Keratinocyte (primary cell): ENCODE data around the gene NRDE2. TPM values are rescaled to one million over a fixed set of nuclear protein-coding genes. Genes with fewer than 3 reads are reported as not detected.

Experiments
- DNase-seq: peaks from one replicate; pipeline ENCODE4 v3.0.0-alpha.2; 2011; ENCODE audit warnings: low read depth, missing footprints, low spot score
- FAIRE-seq: peaks from 2 replicates; lab custom pipeline; 2011; peaks lifted over from hg19 to GRCh38; lab: Jason Lieb, UNC
- H2AFZ ChIP-seq: 2 replicates; pipeline ENCODE4 v1.6.0; 2012; ENCODE audit warnings: low read length, control low read depth, inconsistent platforms; ENCODE audit not compliant: control insufficient read depth
- H3K27ac ChIP-seq: 2 replicates; pipeline ENCODE4 v1.5.1; 2011; ENCODE audit warnings: low read length; ENCODE audit not compliant: control insufficient read depth, insufficient read depth
- H3K27me3 ChIP-seq: 3 replicates; pipeline ENCODE4 v1.6.0; 2011; ENCODE audit warnings: low read length; ENCODE audit not compliant: control insufficient read depth, insufficient read depth; ENCODE audit errors: extremely low read depth
- H3K36me3 ChIP-seq, 2 experiments: 2 replicates in 1 of 2; 3 replicates in 1 of 2; pipeline ENCODE4 v1.5.1; 2011; ENCODE audit warnings: low read length in 2 of 2, mild to moderate bottlenecking in 1 of 2; ENCODE audit not compliant: control insufficient read depth in 2 of 2, insufficient read depth in 2 of 2; ENCODE audit errors: extremely low read depth in 1 of 2
- H3K4me1 ChIP-seq: 3 replicates; pipeline ENCODE4 v1.5.1; 2011; ENCODE audit warnings: low read length; ENCODE audit not compliant: control insufficient read depth, insufficient read depth; ENCODE audit errors: extremely low read depth
- H3K4me2 ChIP-seq: 3 replicates; pipeline ENCODE4 v1.6.0; 2011; ENCODE audit warnings: low read depth, low read length; ENCODE audit not compliant: control insufficient read depth, insufficient read depth; ENCODE audit errors: extremely low read depth
- H3K4me3 ChIP-seq, 3 experiments: fragments of 200-600 bp in 1 of 3; sonication (generic) in 1 of 3; 2 replicates in 2 of 3; 3 replicates in 1 of 3; pipeline ENCODE4 v1.5.1; 2011 to 2016; ENCODE audit warnings: low read length in 3 of 3, mild to moderate bottlenecking in 3 of 3, control low read depth in 2 of 3, inconsistent platforms in 1 of 3, low read depth in 1 of 3, mixed read lengths in 1 of 3, mixed run types in 1 of 3, moderate library complexity in 1 of 3; ENCODE audit not compliant: control insufficient read depth in 2 of 3, insufficient read depth in 2 of 3; ENCODE audit errors: extremely low read depth in 1 of 3
- H3K79me2 ChIP-seq: 2 replicates; pipeline ENCODE4 v1.6.0; 2012; ENCODE audit warnings: low read length; ENCODE audit not compliant: control insufficient read depth, insufficient read depth
- H3K9ac ChIP-seq: 3 replicates; pipeline ENCODE4 v1.6.0; 2011; ENCODE audit warnings: low read length; ENCODE audit not compliant: control insufficient read depth, insufficient read depth; ENCODE audit errors: extremely low read depth
- H3K9me1 ChIP-seq: 3 replicates; pipeline ENCODE4 v1.6.0; 2011; ENCODE audit warnings: low read length; ENCODE audit not compliant: control insufficient read depth, insufficient read depth; ENCODE audit errors: extremely low read depth
- H3K9me3 ChIP-seq: 2 replicates; pipeline ENCODE4 v1.5.1; 2012; ENCODE audit warnings: low read depth, low read length; ENCODE audit not compliant: control insufficient read depth
- H4K20me1 ChIP-seq: 3 replicates; pipeline ENCODE4 v1.6.0; 2011; ENCODE audit warnings: low read length; ENCODE audit not compliant: control insufficient read depth, insufficient read depth; ENCODE audit errors: extremely low read depth
- CTCF ChIP-seq, 3 experiments: IDR thresholded peaks in 1 of 3; conservative IDR thresholded peaks in 1 of 3; optimal IDR thresholded peaks in 1 of 3; 2 replicates in 2 of 3; 3 replicates in 1 of 3; pipeline versions ENCODE3 to v1.5.1; 2011; ENCODE audit warnings: low read length in 3 of 3, mild to moderate bottlenecking in 3 of 3, moderate library complexity in 2 of 3, control low read depth in 1 of 3, inconsistent platforms in 1 of 3; ENCODE audit not compliant: insufficient read depth in 2 of 3; ENCODE audit errors: extremely low read depth in 1 of 3
- EZH2 ChIP-seq: IDR thresholded peaks from one replicate; pipeline ENCODE4 v1.6.1; 2012; ENCODE audit warnings: inconsistent platforms, mild to moderate bottlenecking, low read length, moderate library complexity
- dilution Hi-C: fragments of 300-500 bp; cut with MboI; formaldehyde crosslinking; loops from one replicate; pipeline ENCODE4 v1.7.0; 2020; ENCODE audit warnings: low sequenced_read_pairs; ENCODE audit not compliant: extremely low pct_ligation_motif_present
- polyA plus RNA-seq, 5 experiments: library from polyadenylated mRNA; depleted of rRNA in 3 of 5; stranded (reverse) in 3 of 5; stranded (forward) in 1 of 5; unstranded in 1 of 5; fragments of >200 nt; gene quantifications; 1 replicate in 1 of 5; 2 replicates in 3 of 5; 3 replicates in 1 of 5; pipeline versions ENCODE4 v1.2.1 to v1.2.3, GENCODE V29; 2011 to 2012; ENCODE audit warnings: missing spikeins in 2 of 5, low read depth in 1 of 5, low replicate concordance in 1 of 5

Gene NRDE2
- polyA plus RNA-seq, 1 donor (not counting 4 experiments of a cell fraction or from before 2014, with no cell fraction given) = 9.2 TPM

- Histone ChIP-seq H3K9me1 (no peaks in the 10 kb centered on the region), H3K4me2 (no peak overlapping the region), H3K4me3 (no peak overlapping the region), H3K79me2 (no peaks in the 10 kb centered on the region), H3K27ac (no peak overlapping the region), H3K9ac (no peak overlapping the region), H3K27me3 (no peaks in the 10 kb centered on the region), H4K20me1 (no peaks in the 10 kb centered on the region), H2AFZ (no peak overlapping the region), H3K36me3 (peaks cover 27 to 29% of the 10 kb centered on the region in 2 experiments), H3K4me1 (peaks cover 12% of the 10 kb centered on the region), H3K9me3 (no peaks in the 10 kb centered on the region)
- DNase-seq = no peak
- dilution Hi-C loops = no loop called here
- no peak for FAIRE-seq
- TF ChIP-seq CTCF (optimal IDR thresholded peaks at IDR 0.05 in 1 of 3, IDR thresholded peaks at IDR 0.05 in 1 of 3, conservative IDR thresholded peaks at IDR 0.05 in 1 of 3; ENCODE audit: extremely low read depth in 1 of 3, insufficient read depth in 2 of 3, low read length in 3 of 3) (no peak), EZH2 (no peak)
Observed at GRCh38 chr14:90273532-90273931, 58.2 kb downstream of the NRDE2 start.

- no peaks in the 10 kb centered on the region for H3K9me1 ChIP-seq
- no peak overlapping the region for H3K9ac ChIP-seq
- dilution Hi-C loops = no loop called here
- no peak overlapping the region for H3K4me2 ChIP-seq
- no peaks in the 10 kb centered on the region for H4K20me1 ChIP-seq
- H3K27ac ChIP-seq = no peak overlapping the region
- no peak for TF ChIP-seq EZH2
- TF ChIP-seq CTCF (optimal IDR thresholded peaks at IDR 0.05 in 1 of 3, IDR thresholded peaks at IDR 0.05 in 1 of 3, conservative IDR thresholded peaks at IDR 0.05 in 1 of 3; ENCODE audit: extremely low read depth in 1 of 3, insufficient read depth in 2 of 3, low read length in 3 of 3) = no peak
- no peaks in the 10 kb centered on the region for H3K9me3 ChIP-seq
- no peak overlapping the region for H2AFZ ChIP-seq
- H3K4me3 ChIP-seq = no peak overlapping the region
- no peaks in the 10 kb centered on the region for H3K79me2 ChIP-seq
- no peaks in the 10 kb centered on the region for H3K27me3 ChIP-seq
- peaks cover 29 to 31% of the 10 kb centered on the region in 2 experiments for H3K36me3 ChIP-seq
- peaks cover 12% of the 10 kb centered on the region for H3K4me1 ChIP-seq
- FAIRE-seq (no peak), DNase-seq (no peak)
Observed at GRCh38 chr14:90272523-90272922, 59.2 kb downstream of the NRDE2 start.
